Lower lobe of right lung (tissue), 2 donors: Measurements from ENCODE around the gene PTGR3. TPM values are rescaled to one million over a fixed set of nuclear protein-coding genes. Genes with fewer than 3 reads are reported as not detected.

Source experiments
- ATAC-seq, 2 donors: fragments of 200-7000 bp; cut with Tn5 transposase; one replicate each; pipeline ENCODE4 v1.9.1; 2020 to 2022; ENCODE audit warnings: mild to moderate bottlenecking in 2 of 2, moderate library complexity in 2 of 2
- DNase-seq: peaks from one replicate; pipeline ENCODE4 v3.0.0-alpha.2; 2020
- H3K27ac ChIP-seq: fragments of 200-600 bp; one replicate; pipeline ENCODE4 v1.8.0; 2022
- H3K27me3 ChIP-seq: fragments of 200-600 bp; one replicate; pipeline ENCODE4 v1.8.0; 2022; ENCODE audit warnings: low read depth
- H3K36me3 ChIP-seq: fragments of 200-600 bp; one replicate; pipeline ENCODE4 v1.8.0; 2022; ENCODE audit warnings: mild to moderate bottlenecking
- H3K4me1 ChIP-seq: fragments of 200-600 bp; one replicate; pipeline ENCODE4 v1.8.0; 2022
- H3K4me3 ChIP-seq: fragments of 200-600 bp; one replicate; pipeline ENCODE4 v1.8.0; 2022; ENCODE audit warnings: mild to moderate bottlenecking
- H3K9me3 ChIP-seq: fragments of 200-600 bp; one replicate; pipeline ENCODE4 v1.8.0; 2022
- intact Hi-C: fragments of 100-400 bp; cut with DNase I; formaldehyde crosslinking; loops from one replicate; pipeline ENCODE4 v1.11.0; 2022
- total RNA-seq: library from RNA; stranded (reverse); fragmentation: NEBNext Ultra II Directional; extraction: Animal tissue kit (Norgen Biotek cat#: 25700); gene quantifications from one replicate; pipeline ENCODE4 v1.2.1, GENCODE V29; 2021
- TF ChIP-seq, protein P1 (sequence below): fragments of 200-600 bp; IDR thresholded peaks from one replicate; pipeline ENCODE4 v1.8.0; 2022; ENCODE audit warnings: antibody characterized with exemption, mild to moderate bottlenecking
- donor health status: DM: no; HTN: yes; CAD: no; lungs with severe emphysema.

PTGR3 gene
- total RNA-seq, 1 donor from 2014 or later = 37.3 TPM

DNA sequence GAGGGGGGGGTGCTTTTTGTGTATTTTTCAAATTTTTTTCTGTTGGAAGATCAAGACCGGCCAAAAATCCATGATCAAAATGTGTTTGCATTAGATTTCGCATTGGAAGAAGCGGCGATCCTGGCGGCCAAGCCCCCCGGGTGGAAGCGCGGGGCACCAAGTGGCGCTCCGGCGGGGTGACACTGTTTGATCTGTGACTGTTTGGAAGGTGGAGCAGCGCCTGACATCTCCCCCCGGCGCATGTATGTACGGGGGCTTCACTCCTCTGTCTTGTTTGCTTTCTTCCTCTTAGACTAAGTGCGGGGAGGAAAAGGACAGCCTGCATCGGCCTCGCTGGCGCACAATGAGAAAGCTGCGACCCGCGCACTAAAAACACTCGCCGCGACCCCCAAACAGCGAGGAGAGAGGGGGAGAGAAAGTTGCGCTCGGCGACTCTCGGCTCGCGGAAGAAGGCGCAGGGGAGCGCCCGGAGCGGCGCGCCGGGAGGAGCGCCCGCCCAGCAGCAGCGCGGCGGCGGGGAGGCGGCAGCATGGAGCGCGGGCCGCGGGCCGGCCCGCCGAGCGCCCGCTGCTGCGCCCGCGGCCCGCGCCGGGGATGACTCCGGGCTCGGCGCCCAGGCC, 2.2 kb upstream of the PTGR3 start:
- Histone ChIP-seq H3K27ac (peak overlapping the region; percentile 99), H3K36me3 (no peaks in the 10 kb centered on the region), H3K4me3 (peak overlapping the region; percentile 96), H3K9me3 (no peaks in the 10 kb centered on the region), H3K27me3 (no peaks in the 10 kb centered on the region), H3K4me1 (peaks cover 53% of the 10 kb centered on the region)
- DNase-seq (peak; percentile 51), ATAC-seq (no peak)
- intact Hi-C loops = no loop called here
- TF ChIP-seq, protein P1, sequence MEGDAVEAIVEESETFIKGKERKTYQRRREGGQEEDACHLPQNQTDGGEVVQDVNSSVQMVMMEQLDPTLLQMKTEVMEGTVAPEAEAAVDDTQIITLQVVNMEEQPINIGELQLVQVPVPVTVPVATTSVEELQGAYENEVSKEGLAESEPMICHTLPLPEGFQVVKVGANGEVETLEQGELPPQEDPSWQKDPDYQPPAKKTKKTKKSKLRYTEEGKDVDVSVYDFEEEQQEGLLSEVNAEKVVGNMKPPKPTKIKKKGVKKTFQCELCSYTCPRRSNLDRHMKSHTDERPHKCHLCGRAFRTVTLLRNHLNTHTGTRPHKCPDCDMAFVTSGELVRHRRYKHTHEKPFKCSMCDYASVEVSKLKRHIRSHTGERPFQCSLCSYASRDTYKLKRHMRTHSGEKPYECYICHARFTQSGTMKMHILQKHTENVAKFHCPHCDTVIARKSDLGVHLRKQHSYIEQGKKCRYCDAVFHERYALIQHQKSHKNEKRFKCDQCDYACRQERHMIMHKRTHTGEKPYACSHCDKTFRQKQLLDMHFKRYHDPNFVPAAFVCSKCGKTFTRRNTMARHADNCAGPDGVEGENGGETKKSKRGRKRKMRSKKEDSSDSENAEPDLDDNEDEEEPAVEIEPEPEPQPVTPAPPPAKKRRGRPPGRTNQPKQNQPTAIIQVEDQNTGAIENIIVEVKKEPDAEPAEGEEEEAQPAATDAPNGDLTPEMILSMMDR = no peak

DNA sequence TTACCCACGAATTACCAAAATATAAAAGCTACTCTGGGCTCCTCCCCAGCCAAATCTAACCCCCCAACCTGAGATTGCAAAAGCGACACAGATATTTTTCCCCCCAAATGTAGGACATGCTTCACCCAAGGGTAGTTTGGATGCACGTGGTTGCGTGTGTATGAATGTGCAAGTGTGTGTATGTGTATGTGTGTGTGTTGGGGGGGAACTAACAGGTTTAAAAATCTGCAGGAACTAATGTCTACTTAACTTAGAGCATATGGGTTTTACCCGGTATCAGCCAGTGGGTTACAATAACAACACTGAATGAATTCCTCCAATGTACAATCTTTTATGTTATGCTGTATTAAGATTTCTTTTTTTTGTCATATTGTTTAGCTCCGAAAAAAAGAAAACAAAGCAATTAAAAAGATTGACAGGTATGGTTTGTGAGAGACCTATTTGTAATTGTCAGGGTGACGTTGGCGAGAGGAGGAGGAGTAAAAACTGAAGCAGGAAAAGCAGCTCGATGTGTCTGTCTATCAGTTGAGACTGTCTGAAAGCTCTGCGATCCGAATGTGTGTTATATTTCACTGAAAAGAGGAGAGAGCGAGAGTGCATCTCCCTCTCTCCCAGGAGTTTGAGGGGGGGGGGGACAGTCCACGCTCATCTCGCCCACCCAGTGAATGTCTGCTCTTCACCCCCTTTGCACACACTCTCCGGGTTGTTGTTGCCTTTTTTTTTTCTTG, 1.5 kb upstream of the PTGR3 start, which contains the start of gene TSHZ1:
Gene TSHZ1, plus strand, starts transcription at position 524 of the 728 bp plus-strand sequence. CDS start 1,080 bp downstream, outside the sequence.
- Histone ChIP-seq H3K27me3 (no peaks in the 10 kb centered on the region), H3K9me3 (no peaks in the 10 kb centered on the region), H3K27ac (peak within 1 kb of the TSS; percentile 99), H3K36me3 (no peaks in the 10 kb centered on the region), H3K4me3 (peak within 1 kb of the TSS; percentile 96), H3K4me1 (peaks cover 53% of the 10 kb centered on the region)
- TF ChIP-seq, protein P1 = no peak
- intact Hi-C loops = no loop called here
- DNase-seq (no peak), ATAC-seq (peak; percentile 54 to 67)

GRCh38 chr18:75209951-75210258, 966 bp upstream of the PTGR3 start:
- H3K9me3 ChIP-seq = no peaks in the 10 kb centered on the region

GRCh38 chr18:75208836-75209128, 157 bp downstream of the PTGR3 start:
- H3K36me3 ChIP-seq = no peaks in the 10 kb centered on the region
- intact Hi-C loops = no loop called here
- H3K27ac ChIP-seq = peak overlapping the region; percentile 99
- DNase-seq = no peak
- TF ChIP-seq, protein P1 = no peak
- no peaks in the 10 kb centered on the region for H3K9me3 ChIP-seq
- no peaks in the 10 kb centered on the region for H3K27me3 ChIP-seq
- H3K4me1 ChIP-seq = peaks cover 57% of the 10 kb centered on the region
- peak in 1 of 2 donors; percentile 13 for ATAC-seq
- peak overlapping the region; percentile 96 for H3K4me3 ChIP-seq

More at GRCh38 chr18:75209951-75210258, 966 bp upstream of the PTGR3 start:
- Histone ChIP-seq H3K36me3 (no peaks in the 10 kb centered on the region), H3K4me3 (peak overlapping the region; percentile 96), H3K27ac (peak overlapping the region; percentile 99), H3K4me1 (peaks cover 53% of the 10 kb centered on the region), H3K27me3 (no peaks in the 10 kb centered on the region)
- DNase-seq = no peak
- TF ChIP-seq, protein P1 = no peak
- ATAC-seq = no peak
- intact Hi-C loops = no loop called here

GRCh38 chr18:75208155-75208835, 644 bp downstream of the PTGR3 start:
- Histone ChIP-seq H3K9me3 (no peaks in the 10 kb centered on the region), H3K27ac (peak overlapping the region; percentile 99), H3K4me3 (peak overlapping the region; percentile 96), H3K4me1 (peaks cover 52% of the 10 kb centered on the region), H3K36me3 (no peaks in the 10 kb centered on the region), H3K27me3 (no peaks in the 10 kb centered on the region)
- intact Hi-C loops = no loop called here
- peak; percentile 72 for DNase-seq
- ATAC-seq = peak; percentile 30 to 38
- TF ChIP-seq, protein P1 = no peak
